ENCODE measurements around the gene PTPRU.

PTPRU gene

DNA sequence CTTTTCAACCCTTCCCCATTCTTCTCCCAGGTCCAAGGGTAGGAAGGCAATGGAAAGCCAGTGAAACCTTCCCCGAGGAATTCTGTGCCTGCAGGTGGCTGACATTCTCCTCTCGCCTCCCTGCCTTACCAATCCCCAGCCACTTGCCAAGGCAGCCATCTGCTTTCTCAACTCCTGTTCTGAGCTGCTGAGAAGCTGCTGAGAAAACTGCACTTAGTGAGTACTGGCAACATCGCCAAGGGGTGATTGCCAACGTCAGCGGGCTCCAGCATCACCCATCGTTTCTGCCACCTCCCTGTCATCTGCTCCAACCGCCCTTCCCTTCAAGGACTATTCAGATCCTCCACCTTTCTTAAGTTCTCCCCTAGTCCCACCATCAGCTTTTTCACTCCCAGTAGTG, 106.0 kb downstream of the PTPRU start:
- no peak for DNase-seq

- no peak for DNase-seq
Measured at GRCh38 chr1:29342983-29343382, 106.7 kb downstream of the PTPRU start.

GRCh38 chr1:29343476-29343875, 107.2 kb downstream of the PTPRU start:
- DNase-seq, result no peak

DNA sequence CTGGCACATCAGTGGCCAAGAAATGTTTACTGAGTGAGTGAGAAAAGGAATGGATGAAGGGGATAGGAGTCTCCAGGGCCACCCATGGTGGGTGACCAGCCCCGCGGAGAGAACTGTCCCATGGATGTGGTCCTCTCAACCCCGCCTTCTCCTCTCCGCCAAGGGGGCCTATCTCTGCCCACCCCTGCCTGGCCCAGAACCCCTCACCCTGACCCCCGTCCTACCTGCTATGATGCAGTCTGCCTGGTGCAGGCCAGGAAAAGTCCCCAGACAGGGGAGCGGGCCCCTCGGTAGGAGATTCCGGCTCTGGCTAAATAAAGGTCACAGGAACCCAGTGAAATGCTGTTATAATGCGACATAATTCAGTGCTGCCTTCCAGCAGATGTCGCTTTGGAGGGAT, 107.6 kb downstream of the PTPRU start:
- no peak for DNase-seq

DNA sequence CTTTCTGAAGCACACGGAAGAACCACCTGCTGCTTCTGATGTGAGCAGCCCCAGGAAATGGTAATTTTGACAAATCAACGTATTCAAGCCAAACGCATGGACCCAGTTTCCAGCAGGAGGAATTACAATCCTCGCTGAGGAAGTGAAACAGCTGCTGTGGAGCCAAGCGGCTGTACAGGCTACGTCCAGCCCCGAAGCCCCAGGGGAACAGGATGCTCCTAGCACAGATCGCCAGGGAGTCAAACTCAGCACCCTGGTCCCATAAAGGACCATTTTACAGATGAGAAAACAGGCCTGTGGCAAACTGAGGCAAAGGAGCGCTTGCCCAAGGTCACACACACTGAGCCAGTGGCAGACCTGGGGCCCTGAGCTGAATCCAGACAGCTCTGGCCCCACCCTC, 108.0 kb downstream of the PTPRU start:
- DNase-seq, result peak; percentile 79

GRCh38 chr1:29346576-29346975, 110.3 kb downstream of the PTPRU start:
- no peak for DNase-seq

DNA sequence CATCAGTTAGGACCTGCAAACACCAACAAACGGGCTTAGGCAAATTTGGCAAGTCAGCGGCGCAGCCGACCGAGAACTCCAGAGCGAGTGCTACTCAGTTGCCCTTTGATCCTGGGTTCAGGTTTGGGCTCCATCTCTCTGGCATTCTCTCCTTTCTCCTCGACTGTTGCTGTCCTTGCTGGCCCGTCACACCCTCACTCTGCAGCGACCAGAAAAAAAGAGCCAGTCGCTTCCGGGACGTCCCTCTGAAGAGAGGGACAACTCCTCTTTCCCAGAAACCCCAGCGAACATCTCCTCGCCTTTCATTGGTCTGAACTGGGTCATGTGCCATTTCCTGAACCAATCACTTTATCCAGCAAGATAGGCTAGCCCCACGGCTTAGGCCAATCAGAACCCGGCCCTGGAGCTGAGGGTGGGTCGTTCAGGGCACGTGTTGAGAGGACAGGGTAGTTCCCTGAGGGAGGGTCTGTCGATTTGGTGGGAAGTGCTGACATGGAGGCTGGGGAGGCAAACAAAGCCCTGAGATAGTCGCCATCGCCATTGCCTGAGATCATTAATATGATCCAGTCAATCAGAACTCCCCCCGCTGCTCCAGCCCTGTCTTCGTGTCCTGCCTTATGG, 113.7 kb downstream of the PTPRU start:
- no peak for DNase-seq

DNA sequence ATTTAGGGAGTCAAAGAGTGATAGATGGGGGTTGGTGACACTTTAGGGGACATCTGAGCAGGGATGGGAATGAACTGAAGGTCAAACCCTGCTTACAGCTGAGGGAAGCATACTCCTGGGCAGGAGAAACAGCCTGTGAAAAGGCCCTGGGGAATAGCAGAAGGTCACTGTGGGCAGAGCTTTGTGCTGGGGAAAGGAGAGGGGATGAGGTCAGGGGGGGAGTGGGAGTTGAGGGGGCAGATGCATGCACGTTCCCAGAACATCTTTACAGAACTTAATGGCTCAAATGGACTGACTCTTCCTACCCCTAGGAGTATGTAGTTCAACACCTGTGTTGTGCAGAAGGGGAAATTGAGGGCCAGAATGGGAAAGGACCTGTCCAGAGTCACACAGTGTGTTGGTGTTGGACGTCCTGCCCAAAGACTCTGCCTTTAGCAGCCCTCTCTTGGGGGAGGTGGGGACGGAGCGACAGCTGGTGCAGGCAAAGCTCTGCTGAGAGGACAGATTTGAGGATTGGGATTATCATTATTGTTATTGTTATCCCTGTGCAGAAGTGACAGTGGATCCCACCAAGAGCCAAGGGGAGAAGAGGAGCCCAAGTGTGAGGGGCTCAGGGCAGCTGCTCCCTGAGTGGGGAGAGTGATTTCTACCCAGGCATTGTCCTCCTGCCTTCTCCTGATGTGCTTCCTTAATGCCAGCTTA, 116.5 kb downstream of the PTPRU start:
- DNase-seq, result no peak

- no peak for DNase-seq
Measured at GRCh38 chr1:29354511-29355098, 118.3 kb downstream of the PTPRU start.

GRCh38 chr1:29355375-29355774, 119.1 kb downstream of the PTPRU start:
- peak; percentile 70 for DNase-seq

- DNase-seq, result peak; percentile 29
Measured at GRCh38 chr1:29356663-29357062, 120.3 kb downstream of the PTPRU start.

DNA sequence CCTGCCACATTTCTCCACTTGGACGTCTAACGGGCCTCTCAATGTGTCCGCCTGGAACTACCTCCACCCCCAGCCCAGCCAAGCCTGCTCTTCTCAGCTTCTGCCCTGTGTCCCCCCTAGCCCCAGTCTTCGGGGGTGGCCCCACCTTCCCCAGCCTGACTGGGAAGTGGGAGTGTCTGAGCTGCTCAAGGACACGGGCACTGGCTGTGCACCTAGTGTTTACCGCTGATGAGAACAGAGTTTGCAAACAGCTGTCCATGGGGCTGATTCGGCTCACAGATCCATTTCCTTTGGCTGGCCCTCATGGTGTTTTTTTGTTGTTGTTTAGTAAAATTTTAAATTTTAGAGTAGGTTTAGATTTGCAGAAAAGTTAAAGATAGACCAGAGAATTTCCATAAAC, 121.1 kb downstream of the PTPRU start:
- no peak for DNase-seq

DNA sequence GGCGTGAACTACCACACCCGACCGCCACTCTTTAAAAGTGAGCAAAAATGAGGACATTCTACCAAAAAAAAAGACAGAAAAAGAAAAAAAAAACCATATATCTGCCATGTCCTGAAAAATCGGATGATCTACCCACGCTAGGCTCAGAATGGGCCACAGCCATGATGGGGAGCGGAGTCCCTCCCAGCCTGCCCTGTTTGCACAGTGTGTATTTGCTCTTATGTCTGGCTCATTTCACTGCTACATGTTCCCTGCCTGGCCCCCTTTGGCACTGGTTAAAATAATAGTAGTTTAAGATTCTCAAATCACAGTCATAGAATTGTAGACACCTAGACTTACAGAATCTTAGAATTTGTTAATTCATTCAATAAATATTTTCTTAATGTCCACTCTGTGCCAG, 121.9 kb downstream of the PTPRU start:
- no peak for DNase-seq

GRCh38 chr1:29360768-29361167, 124.4 kb downstream of the PTPRU start:
- no peak for DNase-seq

- DNase-seq, result no peak
Measured at GRCh38 chr1:29361686-29362085, 125.4 kb downstream of the PTPRU start.

GRCh38 chr1:29362116-29362515, 125.8 kb downstream of the PTPRU start:
- DNase-seq, result no peak

- no peak for DNase-seq
Measured at GRCh38 chr1:29362764-29363163, 126.4 kb downstream of the PTPRU start.

DNA sequence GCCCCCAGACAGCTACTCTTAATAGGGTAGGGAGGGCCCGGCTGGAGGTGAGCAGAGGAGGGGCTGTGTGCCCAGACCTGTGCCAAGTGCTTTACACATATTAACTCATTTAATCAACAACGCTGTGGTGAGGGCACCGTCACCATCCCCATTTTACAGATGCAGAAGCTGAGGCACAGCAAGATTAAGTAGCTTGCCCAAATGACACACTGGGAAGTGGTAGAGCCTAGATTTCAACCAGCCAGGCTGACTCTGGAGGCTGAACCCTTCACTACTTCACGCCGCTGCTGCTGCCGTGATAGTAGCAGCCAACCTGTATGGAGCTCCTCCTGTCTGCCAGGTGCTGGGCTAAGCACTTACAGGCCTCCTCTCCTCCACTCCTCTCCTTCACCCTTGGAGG, 127.2 kb downstream of the PTPRU start:
- DNase-seq, result no peak

GRCh38 chr1:29364101-29364678, 127.9 kb downstream of the PTPRU start:
- no peak for DNase-seq

GRCh38 chr1:29365906-29366670, 129.8 kb downstream of the PTPRU start:
- no peak for DNase-seq

GRCh38 chr1:29368936-29369932, 132.9 kb downstream of the PTPRU start:
- DNase-seq, result peak; percentile 69

DNA sequence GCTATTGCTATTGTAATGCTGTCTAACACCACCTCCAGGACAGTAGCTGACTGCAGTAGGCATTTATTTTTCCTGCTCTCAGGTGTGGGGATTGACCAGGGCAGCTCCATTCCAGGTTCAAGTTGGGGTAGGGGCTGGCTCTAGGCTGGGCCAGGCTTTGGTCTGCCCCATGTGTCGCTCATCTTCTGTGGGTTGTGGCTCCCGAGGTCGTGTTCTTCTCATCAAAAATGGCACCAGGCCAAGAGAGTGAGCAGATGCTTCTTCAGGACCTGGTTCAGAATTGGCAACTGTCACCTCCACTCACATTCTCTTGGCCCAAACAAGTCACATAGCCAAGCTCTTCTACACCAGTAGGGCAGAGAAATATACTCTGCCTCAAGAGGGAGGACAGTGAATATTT, 133.7 kb downstream of the PTPRU start:
- DNase-seq, result peak; percentile 16

All from NCI-H146 (cell line).